Measurements from ENCODE around the gene ELSPBP1. TPM values are rescaled to one million over a fixed set of nuclear protein-coding genes. Genes with fewer than 3 reads are reported as not detected.

Gene ELSPBP1
- total and polyA plus RNA-seq, 11 donors, result not detected

GRCh38 chr19:48053076-48053475, 58.6 kb downstream of the ELSPBP1 start:
- Histone ChIP-seq H3K27me3 (no peaks in the 10 kb centered on the region), H3K27ac (no peak overlapping the region), H3K36me3 (peaks cover 0 to 74% (median 37%) of the 10 kb centered on the region in 9 donors), H3K4me3 (no peak overlapping the region), H3K4me1 (no peaks in the 10 kb centered on the region), H3K9me3 (no peaks in the 10 kb centered on the region)
- 86 to 96% (median 91%) methylated on average over 5 of the region's 5 CpGs for WGBS, 4 donors
- ATAC-seq (no peak), DNase-seq (no peak)
- TF ChIP-seq POLR2A (IDR thresholded peaks at IDR 0.05), result no peak
- TF ChIP-seq, protein P1, sequence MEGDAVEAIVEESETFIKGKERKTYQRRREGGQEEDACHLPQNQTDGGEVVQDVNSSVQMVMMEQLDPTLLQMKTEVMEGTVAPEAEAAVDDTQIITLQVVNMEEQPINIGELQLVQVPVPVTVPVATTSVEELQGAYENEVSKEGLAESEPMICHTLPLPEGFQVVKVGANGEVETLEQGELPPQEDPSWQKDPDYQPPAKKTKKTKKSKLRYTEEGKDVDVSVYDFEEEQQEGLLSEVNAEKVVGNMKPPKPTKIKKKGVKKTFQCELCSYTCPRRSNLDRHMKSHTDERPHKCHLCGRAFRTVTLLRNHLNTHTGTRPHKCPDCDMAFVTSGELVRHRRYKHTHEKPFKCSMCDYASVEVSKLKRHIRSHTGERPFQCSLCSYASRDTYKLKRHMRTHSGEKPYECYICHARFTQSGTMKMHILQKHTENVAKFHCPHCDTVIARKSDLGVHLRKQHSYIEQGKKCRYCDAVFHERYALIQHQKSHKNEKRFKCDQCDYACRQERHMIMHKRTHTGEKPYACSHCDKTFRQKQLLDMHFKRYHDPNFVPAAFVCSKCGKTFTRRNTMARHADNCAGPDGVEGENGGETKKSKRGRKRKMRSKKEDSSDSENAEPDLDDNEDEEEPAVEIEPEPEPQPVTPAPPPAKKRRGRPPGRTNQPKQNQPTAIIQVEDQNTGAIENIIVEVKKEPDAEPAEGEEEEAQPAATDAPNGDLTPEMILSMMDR (IDR thresholded peaks at IDR 0.05), result no peak
- intact Hi-C loops (cut with DNase I), result no loop called here

- no peak overlapping the region for H3K4me3 ChIP-seq
- intact Hi-C loops (cut with DNase I), result no loop called here
- TF ChIP-seq, protein P1 (IDR thresholded peaks at IDR 0.05), result no peak
- no peak for TF ChIP-seq POLR2A (IDR thresholded peaks at IDR 0.05)
- WGBS, 4 donors, result 90 to 95% (median 92%) methylated on average over 5 of the region's 5 CpGs
- DNase-seq (no peak), ATAC-seq (no peak)
- no peaks in the 10 kb centered on the region for H3K9me3 ChIP-seq
- no peak overlapping the region for H3K27ac ChIP-seq
- peaks cover 0 to 68% (median 33%) of the 10 kb centered on the region in 9 donors for H3K36me3 ChIP-seq
- no peaks in the 10 kb centered on the region for H3K27me3 ChIP-seq
- H3K4me1 ChIP-seq, result no peaks in the 10 kb centered on the region
Observed at GRCh38 chr19:48053856-48054255, 59.4 kb downstream of the ELSPBP1 start.

- no peak for DNase-seq
- Histone ChIP-seq H3K36me3 (peaks cover 0 to 52% (median 14%) of the 10 kb centered on the region in 9 donors), H3K9me3 (no peaks in the 10 kb centered on the region), H3K4me1 (no peaks in the 10 kb centered on the region), H3K4me3 (no peak overlapping the region), H3K27me3 (no peaks in the 10 kb centered on the region), H3K27ac (no peak overlapping the region)
- 94 to 96% (median 94%) methylated on average over 6 of the region's 6 CpGs for WGBS, 4 donors
- TF ChIP-seq, protein P1 (IDR thresholded peaks at IDR 0.05), result no peak
- TF ChIP-seq POLR2A (IDR thresholded peaks at IDR 0.05), result no peak
- ATAC-seq, result no peak
- intact Hi-C loops (cut with DNase I), result no loop called here
Observed at GRCh38 chr19:48059331-48059730, 64.9 kb downstream of the ELSPBP1 start.

DNA sequence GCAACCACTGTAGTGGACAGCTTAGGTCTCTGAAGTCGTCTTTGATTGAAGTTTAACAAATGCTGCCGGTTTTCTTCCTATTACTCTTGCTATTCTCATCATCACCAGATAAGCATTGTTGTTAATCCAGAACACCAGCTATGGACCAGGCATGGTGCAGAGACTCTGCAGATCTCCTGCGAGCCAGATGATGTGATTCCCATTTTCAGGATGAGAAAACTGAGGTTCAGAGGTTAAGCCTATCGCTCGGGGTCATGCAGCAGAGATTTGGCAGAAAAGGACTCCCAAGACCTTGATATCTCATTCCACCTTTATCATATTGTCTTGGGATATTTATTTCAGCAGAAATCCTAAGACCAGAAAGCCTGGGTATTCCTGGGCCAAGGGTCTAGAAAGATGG, 65.9 kb downstream of the ELSPBP1 start:
- WGBS, 4 donors, result 90 to 93% (median 91%) methylated on average over 5 of the region's 5 CpGs
- H3K4me1 ChIP-seq, result no peaks in the 10 kb centered on the region
- DNase-seq, result no peak
- H3K27me3 ChIP-seq, result no peaks in the 10 kb centered on the region
- intact Hi-C loops (cut with DNase I), result no loop called here
- no peaks in the 10 kb centered on the region for H3K9me3 ChIP-seq
- H3K36me3 ChIP-seq, result peaks cover 0 to 52% (median 5%) of the 10 kb centered on the region in 9 donors
- no peak overlapping the region for H3K4me3 ChIP-seq
- TF ChIP-seq POLR2A (IDR thresholded peaks at IDR 0.05), result no peak
- TF ChIP-seq, protein P1 (IDR thresholded peaks at IDR 0.05), result no peak
- H3K27ac ChIP-seq, result no peak overlapping the region
- ATAC-seq, result no peak
